GM18909 (cell line): ENCODE data around the gene RALY.

ENCODE experiments used
- ATAC-seq: cut with Tn5 transposase; IDR thresholded peaks from one replicate; pipeline ENCODE4 v1.9.1; 2021; ENCODE audit warnings: mild to moderate bottlenecking; ENCODE audit not compliant: unreplicated experiment, poor library complexity

The RALY gene

GRCh38 chr20:34045930-34046725 is 52.4 kb downstream of the RALY start:
- ATAC-seq, result no peak

GRCh38 chr20:34047010-34047687 is 53.4 kb downstream of the RALY start:
- no peak for ATAC-seq

- ATAC-seq, result no peak
Measured at GRCh38 chr20:34047917-34048316, 54.2 kb downstream of the RALY start.

- ATAC-seq, result no peak
Measured at GRCh38 chr20:34049389-34049788, 55.7 kb downstream of the RALY start.

GRCh38 chr20:34049897-34050695 is 56.4 kb downstream of the RALY start:
- no peak for ATAC-seq

- ATAC-seq, result no peak
Measured at GRCh38 chr20:34052414-34052813, 58.7 kb downstream of the RALY start.

- no peak for ATAC-seq
Measured at GRCh38 chr20:34055290-34055689, 61.6 kb downstream of the RALY start.

- ATAC-seq, result no peak
Measured at GRCh38 chr20:34058831-34059230, 65.1 kb downstream of the RALY start.

- ATAC-seq, result no peak
Measured at GRCh38 chr20:34060970-34061369, 67.3 kb downstream of the RALY start.

- ATAC-seq, result no peak
Measured at GRCh38 chr20:34061695-34062094, 68.0 kb downstream of the RALY start.

GRCh38 chr20:34062570-34063482 is 69.1 kb downstream of the RALY start:
- no peak for ATAC-seq

- ATAC-seq, result no peak
Measured at GRCh38 chr20:34064286-34064685, 70.6 kb downstream of the RALY start.

GRCh38 chr20:34065260-34065659 is 71.5 kb downstream of the RALY start:
- ATAC-seq, result no peak

- ATAC-seq, result no peak
Measured at GRCh38 chr20:34066476-34067090, 72.9 kb downstream of the RALY start.

- ATAC-seq, result no peak
Measured at GRCh38 chr20:34068001-34068400, 74.3 kb downstream of the RALY start.

GRCh38 chr20:34069341-34070078 is 75.8 kb downstream of the RALY start:
- ATAC-seq, result peak; percentile 69

GRCh38 chr20:34070079-34070439 is 76.3 kb downstream of the RALY start:
- ATAC-seq, result no peak

- ATAC-seq, result no peak
Measured at GRCh38 chr20:34070859-34071258, 77.1 kb downstream of the RALY start.

- no peak for ATAC-seq
Measured at GRCh38 chr20:34072076-34072475, 78.4 kb downstream of the RALY start.
